OCI-LY3 (cell line): ENCODE results near the gene SOX18.

Experiments used
- EZH2phosphoT487 ChIP-seq: fragments of 200-600 bp; shearing (Covaris generic); IDR thresholded peaks from 2 replicates; pipeline ENCODE4 v1.6.1; 2018; ENCODE audit warnings: antibody characterized with exemption, mixed run types, low read depth
- TF ChIP-seq, protein P1 (sequence below): fragments of 200-600, 300-600 bp; sonication (generic); IDR thresholded peaks from 2 replicates; pipeline ENCODE4 v1.5.1; 2014; ENCODE audit warnings: antibody characterized with exemption, low read length, low read depth

DNA sequence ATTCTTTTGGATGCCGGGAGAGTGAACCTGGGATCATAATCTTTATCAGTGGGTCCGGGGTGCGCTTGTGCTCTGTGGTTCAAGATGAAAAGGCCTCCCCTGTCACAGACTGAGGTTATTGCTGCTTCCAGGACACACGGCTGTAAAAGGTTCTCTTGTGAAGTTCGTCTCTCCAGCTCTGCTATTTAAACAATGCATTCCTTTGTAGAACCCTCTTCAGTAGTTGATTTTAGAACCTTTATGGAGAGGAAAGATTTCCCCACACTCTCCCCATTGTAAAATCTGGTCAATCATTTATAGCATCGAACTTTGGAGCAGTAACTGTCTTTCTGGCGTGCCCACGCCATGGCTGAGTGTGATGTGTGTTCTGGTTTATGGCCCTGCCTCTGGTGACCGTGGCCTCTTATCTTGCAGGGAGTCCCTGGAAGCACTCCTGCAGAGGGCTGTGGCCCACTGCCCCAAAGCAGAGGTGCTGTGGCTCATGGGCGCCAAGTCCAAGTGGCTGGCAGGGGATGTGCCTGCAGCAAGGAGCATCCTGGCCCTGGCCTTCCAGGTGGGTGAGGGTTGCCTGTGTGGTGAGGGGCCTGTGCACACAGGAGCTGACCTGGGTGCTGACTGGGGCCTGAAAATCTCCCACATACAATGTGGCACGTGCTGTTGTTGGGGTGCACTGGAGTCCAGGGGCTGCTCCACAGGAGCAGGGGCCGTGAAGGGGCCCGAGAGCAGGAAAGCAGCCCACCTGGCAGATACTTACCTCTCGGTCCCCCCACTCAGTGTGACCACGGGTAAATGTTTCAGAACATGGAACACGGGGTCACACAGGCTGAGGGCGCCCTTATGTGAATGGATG lies 25.1 kb downstream of the SOX18 start:
- TF ChIP-seq, protein P1, sequence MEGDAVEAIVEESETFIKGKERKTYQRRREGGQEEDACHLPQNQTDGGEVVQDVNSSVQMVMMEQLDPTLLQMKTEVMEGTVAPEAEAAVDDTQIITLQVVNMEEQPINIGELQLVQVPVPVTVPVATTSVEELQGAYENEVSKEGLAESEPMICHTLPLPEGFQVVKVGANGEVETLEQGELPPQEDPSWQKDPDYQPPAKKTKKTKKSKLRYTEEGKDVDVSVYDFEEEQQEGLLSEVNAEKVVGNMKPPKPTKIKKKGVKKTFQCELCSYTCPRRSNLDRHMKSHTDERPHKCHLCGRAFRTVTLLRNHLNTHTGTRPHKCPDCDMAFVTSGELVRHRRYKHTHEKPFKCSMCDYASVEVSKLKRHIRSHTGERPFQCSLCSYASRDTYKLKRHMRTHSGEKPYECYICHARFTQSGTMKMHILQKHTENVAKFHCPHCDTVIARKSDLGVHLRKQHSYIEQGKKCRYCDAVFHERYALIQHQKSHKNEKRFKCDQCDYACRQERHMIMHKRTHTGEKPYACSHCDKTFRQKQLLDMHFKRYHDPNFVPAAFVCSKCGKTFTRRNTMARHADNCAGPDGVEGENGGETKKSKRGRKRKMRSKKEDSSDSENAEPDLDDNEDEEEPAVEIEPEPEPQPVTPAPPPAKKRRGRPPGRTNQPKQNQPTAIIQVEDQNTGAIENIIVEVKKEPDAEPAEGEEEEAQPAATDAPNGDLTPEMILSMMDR = no peak
- TF ChIP-seq EZH2phosphoT487 = no peak
